Hematopoietic multipotent progenitor cell treated with erythropoietin and hydrocortisone succinate and interleukin-3 and kit ligand, for 15 days (in vitro differentiated cells): ENCODE data around the gene TUG1.

ENCODE experiments used
- DNase-seq: peaks from one replicate; pipeline ENCODE4 v3.0.0-alpha.2; 2015; ENCODE audit warnings: low spot score

Gene TUG1

GRCh38 chr22:31001124-31001770 lies 32.2 kb downstream of the TUG1 start:
- no peak for DNase-seq

GRCh38 chr22:31005535-31005934 lies 36.5 kb downstream of the TUG1 start:
- DNase-seq, result no peak

- no peak for DNase-seq
Measured at GRCh38 chr22:31019191-31019930, 50.3 kb downstream of the TUG1 start.

- no peak for DNase-seq
Measured at GRCh38 chr22:31020334-31020733, 51.3 kb downstream of the TUG1 start.

GRCh38 chr22:31022516-31022915 lies 53.5 kb downstream of the TUG1 start:
- DNase-seq, result no peak
